Measurements from ENCODE around the gene DNHD1.

Gene DNHD1, protein sequence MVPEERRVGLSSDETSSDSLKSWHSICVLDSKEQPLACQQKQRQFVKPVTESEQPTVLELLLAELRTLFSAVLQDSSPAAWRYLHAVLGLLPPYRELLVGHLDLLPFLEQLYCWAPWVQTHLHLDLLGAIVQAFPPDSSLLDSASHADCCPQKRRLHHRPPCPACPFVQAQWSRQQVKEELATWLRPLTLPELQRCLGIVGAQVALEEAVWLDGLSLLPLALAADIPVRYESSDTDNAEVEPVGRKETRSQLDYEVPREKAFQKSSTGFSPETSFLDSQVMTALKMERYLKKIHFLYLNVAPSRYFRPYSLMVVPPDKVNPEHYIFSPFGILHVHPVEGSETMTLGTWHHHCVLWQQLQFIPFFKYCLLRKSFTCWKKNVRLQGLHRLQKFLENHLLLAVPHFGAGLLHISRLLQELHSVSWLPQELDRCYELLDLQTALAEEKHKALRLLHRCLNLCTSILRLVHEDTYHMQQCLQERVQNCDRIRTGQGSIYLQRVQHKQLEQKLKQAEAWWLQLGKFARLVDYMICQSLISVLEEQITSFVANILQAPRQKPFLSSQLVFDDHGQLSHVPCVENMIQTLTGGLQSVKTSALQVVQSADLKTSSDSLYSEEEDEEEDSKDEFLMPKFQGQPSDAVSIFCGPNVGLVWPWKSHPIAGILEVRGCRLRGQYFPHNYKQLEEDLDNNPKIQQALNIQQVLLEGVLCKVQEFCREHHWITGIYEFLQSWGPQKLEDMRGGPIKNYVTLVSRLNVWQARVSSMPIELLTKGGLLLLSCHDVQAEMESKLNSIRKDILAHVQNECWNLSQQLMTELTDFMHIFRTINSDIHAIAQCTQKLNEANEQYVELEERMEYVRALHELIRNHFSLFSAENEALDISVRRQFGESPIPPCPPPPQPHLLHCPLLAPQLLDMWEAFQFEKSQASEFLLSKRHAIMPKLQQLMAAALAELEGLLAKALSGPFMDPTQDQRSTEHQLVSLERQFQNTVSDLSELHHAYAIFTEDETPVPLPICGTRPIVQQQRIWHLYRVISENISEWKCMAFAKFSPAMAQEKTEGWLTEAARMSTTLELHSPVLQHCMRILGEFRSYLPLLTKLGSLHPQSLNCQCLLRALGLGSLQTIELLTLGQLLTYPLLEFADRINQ (N-terminal part only)
- 56.0 to 95.6 (median 84.2) reads per million in 4 donors for total RNA-seq

DNA sequence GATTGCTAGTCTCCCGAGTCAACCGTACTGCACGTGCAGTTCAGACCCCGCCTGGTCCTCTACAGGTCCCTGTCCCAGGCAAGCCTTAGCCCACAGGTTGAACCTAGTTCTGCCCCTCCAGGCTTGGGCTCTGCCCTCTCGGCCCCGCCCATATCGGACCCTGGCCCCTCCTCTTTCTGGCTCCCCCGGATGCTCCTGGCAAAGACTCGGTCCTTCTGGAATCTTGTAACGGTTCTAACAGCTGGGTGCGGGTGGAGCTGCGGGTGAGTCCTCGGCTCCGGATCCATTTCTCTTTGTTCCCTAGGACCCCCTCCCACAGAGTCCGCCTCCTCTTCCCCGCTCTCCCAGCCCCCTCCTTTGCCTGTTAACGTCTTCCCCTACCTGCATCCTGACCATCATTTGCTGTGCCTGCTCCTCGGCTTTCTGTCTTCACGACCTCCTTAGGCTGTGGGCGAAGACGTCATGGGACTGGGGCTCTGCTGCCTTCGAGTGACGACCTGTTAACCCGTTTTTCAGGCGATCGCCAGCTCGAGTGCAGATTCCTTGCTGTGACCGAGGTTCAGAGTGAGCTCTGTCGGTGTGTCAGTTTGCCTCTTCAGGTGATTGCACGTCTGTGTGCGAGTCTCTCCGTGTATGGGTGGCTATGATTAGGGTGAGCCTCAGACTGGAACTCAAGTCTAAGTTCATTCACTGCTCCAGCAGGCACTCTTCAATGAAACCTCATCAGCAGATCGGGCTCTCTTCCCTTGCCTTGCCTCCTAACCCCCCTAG, at the start of gene DNHD1:
Gene DNHD1 (plus strand): TSS at position 212 of the 771 bp plus-strand sequence. CDS start 936 bp downstream, outside the sequence.
- DNase-seq = no peak

DNA sequence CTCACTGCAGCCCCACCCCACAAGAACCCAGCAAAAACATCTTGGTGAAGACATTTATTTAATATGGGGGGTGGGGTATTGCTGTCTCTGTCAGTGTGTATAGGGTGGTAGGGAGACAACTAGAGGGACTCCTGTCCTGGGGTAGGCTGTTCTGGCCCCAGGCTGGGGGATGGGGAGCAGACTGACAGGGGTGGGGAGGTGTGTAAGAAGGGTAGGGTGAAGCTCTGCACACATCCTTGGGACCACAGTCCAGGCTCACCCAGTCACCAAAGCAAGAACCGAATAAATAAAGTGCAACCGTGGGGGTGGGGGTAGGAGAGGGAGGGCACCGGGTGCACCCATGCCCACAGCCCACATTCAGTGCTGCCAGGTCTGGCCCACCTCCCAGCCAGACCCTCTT, 48.5 kb upstream of the DNHD1 start:
- DNase-seq = no peak

DNA sequence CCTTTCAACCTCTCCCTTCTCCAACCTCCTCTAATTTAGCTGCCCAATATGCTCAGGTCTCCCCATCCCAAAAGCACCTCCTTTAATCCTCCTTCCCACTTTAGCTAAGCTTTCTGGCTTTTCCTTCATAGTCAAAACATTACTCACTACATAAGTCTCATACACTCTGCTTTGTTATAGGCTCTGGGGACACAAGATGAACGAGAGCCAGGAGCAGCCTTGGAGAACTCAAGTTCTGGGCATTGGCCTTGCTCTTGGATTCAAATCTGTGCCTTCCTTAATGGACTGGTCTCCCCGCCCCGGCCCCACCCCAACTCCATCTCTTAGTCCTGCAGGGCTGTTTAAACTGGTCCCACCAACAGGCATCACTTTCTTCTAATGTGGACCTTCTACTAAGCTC, 44.9 kb upstream of the DNHD1 start:
- DNase-seq = no peak

DNA sequence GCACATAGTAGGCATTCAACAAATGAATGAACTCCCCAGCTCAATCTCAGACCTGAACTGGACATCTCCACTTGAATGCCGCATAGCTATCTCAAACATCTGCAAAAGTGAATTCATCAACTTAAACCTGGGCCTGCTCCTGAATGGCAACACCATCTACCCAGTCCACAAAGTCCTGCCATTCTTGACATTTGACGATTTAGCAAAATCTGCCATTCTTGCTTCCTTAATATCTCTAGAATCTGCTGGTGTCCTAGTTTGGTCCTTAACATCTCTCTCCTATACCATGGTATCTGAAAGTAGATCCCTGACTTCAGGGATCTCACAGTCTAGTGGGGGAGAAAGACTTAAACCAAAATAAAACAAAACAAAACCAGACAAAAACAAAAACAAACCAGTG, 43.9 kb upstream of the DNHD1 start:
- DNase-seq = no peak

DNA sequence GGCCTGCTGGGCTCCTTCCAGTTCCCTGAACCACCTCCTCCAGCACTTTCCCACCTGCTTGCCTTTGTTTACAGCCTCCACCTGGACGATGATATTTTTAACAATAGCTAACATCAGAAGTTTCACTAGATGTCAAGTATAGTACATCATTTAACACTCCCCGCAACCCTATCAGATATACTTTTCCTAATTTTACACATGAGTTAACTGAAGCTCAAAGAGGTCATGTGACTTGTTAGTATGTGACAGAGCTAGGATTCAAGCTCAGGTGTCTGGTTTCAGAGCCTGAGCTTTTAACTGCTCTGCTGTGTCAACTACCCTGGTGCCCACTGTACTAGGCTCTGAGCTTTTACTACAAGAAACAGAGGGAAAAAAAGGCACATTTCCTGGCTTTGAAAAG, 42.0 kb upstream of the DNHD1 start:
- no peak for DNase-seq

DNA sequence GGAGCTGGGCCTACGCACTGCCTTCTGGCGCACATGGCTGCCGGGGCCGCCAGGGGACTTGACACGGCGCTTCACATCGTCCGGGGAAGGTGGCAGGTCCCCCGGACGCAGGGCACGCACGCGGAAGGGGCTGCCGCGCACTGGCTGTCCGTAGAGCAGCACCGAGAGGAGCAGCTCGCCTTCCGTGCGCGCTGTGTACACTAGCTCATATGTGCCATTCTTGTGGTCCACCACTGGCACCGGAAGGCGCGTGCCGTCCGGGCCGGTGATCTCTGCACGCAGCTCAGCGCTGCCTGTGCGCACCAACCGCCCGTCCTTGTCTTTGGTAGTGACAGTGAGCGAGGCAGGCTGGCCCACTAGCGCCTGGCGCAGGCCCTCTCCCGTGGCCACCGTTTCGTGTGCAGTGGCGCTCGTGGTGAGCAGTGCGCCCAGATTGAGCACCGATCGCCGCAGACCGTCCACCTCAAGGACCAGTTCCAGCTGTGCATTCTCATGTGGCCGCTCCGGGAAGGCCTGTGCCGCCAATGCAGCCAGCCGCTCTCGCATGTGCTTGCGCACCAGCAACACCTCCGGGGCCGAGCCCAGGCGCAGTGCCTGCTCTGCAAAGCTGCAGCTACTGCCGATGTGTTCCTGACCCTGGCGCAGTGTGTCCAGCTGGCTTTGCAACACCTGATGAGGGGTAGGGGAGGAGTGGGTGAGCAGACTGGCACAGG, 40.6 kb upstream of the DNHD1 start:
- DNase-seq = no peak

DNA sequence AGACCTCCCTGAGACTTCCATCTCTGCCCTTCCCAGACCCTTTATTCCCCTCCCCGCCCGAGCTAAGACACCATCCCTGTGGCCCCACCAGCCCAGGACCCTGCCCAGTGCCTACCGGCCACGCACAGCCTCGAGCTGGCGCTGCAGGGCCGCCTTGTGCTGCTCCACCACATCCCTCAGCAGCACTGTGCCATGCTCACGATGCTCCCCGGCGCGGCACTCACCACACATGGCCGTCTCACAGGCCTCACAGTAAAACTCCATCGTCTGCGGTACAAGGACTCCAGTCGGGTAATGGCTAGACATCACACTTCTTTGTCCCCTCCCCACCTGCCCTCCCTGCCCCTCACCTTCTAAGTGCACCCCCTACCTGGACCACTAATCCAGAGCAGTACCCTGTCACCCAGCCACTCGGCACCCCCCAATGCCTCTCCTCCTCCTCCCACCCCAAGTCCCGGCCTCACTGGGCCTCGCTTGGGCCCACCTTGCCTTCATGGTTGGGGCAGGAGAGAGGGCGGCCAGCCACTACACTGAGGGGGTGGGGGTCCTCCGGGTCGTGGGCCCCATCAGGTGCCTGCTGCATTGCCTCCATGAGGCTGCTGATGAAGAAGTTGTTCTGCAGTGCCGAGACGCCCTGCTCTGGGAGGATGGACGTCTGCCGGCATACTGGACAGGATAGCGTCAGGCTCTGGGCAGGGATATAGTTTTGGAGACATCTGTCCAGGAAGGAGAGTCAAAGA, 39.3 kb upstream of the DNHD1 start:
- DNase-seq = no peak

DNA sequence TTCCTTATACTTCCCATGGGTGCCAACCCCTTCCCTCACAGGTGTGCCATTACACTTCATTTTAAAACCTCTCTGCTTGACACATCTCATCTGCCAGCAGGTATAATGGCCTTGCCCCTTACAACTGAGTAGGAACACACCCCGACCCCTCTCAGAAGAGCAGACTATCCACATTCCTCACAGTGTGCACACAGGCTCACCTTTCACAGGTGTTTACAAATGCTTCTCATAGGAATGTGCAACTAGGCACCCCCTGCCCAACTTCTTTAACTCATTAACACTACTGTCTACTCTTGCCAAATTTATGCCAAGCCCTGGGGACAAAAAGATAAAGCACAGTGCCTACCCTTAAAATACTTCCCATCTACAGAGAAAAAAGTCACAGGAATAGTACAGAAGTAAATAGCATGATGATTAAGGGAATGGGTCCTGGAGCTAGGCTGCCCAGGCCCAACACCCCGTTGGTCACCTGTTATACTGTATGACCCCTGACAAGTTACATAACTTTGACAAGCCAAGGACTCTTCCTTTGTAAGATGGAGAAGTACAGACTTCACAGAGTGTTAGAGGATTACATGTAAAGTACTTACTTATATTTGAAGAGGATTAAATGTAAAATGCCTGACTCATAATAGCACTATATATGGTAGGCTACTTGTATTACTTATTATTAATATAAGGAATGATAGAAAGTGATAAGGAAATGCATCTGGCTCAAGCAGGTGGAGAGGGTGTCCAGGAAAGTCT, 38.6 kb upstream of the DNHD1 start:
- no peak for DNase-seq

DNA sequence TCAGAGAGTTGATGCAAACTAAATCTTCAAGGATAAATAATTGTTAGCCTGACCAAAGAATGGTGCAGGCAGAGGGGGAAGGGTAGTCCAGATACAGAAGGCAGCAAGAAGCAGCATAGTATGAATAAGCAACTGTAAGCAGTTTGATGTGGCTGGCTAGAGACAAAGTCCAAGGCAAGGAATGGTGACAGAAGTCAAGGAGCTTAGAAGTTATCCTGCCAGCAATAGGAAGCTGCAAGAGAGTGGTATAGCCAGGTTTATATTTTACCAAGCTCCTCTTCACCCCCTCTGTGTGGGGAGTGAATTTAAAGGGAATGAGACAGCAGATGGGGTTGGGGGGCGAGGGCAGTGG, 38.0 kb upstream of the DNHD1 start:
- DNase-seq = no peak

DNA sequence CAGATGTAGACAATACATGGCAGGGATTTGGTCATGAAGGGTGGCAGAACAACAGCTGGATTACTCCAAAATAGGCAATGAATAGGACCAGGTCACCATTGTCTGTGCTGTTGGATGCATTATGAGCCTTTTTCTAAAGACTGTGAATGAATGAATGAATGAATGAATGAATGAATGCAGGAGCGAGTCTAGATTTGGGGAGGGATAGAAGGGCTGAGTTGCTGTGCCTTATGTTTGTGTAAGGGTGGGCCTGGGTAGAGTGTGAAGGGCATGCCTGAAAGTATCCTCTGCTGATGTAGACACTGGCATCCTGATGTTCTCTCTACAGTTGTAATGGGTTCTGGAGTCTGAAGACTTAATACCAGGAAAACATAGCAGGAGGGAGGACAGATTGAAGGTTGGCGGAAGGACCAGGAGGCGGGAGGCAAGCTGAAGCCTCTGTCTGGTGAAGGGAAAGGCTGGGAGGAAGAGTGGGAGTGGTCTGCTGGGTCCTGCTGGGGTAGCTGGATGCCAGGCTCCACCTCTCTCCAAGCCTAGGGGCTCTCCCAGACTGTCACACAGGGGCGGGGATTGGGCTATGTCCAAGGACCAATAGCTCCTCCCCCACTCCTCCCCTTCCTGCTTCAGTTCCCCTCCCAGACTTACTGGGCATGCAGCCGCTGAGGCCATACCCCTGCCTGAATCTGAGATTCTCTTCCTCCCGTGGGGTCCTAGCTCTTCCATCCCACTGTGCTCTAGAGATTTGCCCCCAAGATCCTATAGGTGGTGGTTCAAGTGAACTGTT, 28.2 kb upstream of the DNHD1 start:
- DNase-seq = no peak

DNA sequence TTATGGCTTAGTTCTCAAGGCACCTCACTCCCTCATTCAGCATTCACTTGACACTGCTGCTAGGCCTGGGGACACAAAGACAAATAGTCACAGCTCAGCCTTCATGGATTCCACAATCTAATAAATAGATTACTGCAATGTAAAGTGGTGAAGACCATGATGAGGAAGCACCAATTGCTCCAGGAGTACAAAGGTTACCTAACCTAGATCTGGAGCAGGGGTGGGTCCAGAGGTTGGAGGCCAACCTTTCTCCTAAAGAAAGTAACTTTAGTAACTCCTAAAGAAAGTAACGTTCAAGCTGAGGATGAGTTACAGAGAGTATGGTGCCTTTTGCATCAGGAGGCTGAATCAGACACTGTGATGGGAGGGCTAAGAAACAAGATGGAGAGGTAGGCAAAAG, 27.5 kb upstream of the DNHD1 start:
- no peak for DNase-seq

DNA sequence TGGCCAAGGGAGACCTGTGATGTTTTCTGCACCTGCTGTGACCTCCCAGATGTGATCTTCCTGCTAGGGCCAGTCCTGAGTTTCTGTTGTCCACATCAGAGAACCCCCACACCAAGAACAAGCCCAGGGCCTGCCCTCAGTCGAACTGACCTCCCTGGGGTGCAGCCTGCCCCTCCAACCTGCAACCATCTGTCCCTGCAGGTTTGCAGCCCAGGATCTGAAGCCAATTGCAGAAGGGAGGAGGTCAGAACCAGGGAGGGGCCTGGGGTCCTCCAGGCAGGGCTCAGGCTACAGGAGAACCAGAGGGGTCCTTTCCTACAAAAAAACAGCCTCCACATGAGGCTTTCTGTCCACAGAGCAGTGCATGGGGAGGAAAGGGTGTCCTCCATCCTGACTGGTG, 24.1 kb upstream of the DNHD1 start:
- DNase-seq = no peak

DNA sequence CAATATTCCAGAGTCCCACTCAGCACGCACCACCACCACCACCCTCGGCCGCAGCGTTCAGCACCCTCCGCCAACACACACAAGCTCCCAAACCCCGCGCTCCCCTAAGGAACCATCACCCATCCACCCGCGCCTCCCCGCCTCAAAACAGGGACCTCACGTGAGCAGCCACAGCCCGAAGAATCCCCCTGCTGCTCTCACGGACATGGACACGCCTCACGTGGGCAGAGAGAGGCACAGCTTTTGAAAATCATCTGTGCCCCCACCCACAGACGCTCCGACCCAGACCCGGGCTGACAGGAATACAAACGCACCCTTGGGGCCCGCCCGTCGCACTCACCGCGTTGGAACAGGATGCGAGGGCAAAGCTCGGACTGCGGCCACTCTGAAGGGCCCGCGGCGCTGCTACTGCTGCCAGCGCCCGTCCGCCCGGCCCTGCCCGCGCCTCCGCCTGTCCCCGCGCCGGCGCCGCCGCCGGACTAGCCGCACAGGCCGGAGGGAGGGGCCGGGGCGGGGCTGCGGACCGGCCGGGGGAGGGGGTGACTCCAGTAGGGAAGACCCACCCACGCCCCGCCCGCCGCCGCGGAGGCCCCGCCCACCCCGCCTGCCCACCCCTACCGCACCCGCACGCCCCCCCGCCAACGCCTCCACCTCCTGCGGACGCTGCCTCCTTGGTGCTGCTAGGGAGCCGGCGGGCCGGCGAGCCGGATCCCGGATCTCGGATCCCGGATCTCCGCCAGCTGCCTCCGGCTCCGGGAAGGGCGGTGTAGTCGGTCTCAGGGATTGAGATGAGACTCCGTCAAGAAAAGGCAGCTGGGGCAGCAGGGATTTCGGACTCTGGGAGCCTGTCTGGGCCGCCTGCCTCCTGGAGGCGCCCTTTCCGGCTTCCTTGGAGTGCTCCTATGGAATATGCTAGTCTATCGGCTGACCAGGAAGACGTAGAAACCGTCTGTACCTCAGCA, 23.3 kb upstream of the DNHD1 start, which contains the start of gene TRIM3:
Gene TRIM3 (minus strand): TSS at position 491 of the 962 bp plus-strand sequence. CDS start 8,246 bp downstream, outside the sequence.
- DNase-seq = peak; percentile 49 to 77 (median 74)

DNA sequence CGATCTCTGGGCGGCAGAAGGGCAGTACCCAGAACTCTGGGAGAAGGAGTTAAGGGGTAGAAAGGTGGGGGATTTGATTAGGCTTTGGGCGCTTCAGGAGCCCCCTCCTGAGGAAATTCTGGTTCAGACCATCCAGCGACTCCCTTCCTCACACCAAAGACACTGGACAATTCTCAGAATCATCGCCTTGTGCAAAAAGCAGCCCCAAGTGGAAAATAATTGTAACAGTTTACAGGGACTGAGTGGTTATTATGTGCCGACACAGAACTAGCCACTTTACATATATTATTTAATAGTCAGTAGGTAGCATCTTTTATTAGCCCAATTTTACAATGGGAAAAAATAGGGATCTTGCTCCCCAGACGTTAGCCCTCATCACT, 22.7 kb upstream of the DNHD1 start:
- no peak for DNase-seq

DNA sequence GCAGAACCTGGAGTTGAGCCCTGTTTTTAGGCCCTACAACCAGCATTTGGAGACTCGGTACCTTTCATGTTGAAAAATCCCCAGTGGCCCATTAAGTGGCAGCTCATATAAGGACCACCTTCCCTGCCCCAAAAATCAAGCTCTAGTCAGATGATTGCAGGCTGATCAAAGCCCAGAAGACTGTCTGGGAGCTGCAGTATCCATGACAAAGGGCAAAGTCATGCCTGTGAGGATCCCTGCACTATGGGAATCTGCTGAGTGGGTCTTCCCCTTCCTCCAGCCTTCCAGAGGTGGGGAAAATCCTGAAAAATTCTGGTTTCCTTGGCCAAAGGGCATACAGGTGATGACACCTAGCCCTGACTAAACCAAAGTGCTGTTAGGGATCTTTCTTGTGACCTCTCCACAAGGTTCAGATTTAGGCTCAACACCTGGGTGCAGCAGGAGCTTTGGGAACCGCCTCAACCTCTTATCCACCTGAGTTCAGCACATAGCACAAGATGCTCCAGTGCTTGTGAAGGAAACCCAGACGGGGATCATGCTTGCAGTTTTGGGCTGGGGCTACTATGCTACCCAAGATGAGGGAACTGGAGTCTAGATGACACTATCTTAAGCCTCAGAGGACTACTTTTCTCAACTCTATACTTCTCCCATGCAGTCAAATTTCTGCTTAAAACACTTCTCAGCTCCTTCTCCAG, 22.1 kb upstream of the DNHD1 start:
- no peak for DNase-seq

DNA sequence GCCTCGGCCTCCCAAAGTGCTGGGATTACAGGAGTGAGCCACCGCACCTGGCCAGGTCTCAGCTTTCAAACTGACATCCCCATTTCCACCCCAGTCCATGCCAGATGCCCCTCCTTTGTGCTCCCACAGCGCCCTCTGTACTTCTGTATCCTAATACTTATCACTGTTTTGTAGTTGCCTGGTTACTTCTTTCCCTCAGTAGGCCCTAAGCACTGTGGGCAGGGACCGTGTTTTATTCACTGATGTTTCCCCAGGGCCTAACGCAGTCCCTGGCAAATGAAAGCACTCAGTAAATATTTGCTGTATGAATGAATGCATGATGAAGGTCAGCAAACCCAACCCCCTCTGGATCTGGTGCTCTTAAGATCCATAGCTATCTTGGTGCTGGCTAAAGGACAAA, 21.1 kb upstream of the DNHD1 start:
- no peak for DNase-seq

DNA sequence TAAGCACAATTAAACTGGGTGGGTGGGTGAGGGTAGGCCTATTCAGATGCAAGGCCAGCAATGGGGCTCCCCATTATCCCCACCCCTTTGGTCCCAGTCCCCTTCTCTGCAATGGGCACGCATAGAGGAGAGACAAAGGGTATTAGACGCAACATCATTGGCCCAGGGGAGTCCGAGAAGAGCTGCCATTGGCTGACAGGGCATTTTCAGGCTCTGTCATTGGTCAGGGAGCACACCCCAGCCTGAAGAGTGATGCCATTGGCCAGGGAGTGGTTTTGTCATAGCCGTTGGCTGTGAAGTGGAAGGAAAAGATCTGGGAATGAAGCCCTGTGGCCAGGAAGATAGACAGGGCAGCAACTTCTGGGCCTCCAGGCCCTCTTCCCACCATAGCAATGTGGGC, 20.5 kb upstream of the DNHD1 start:
- DNase-seq = no peak
